ENCODE results near the gene BIRC5. TPM values are rescaled to one million over a fixed set of nuclear protein-coding genes. Genes with fewer than 3 reads are reported as not detected.
A peak's percentile ranks its signal among the peaks of the same experiment; 100 is the strongest.
"Not testable (repeated sequence)": the region's sequence is repeated elsewhere in the genome, so short reads cannot be mapped to it uniquely, and the experiment has no call there.

BIRC5 gene
- total RNA-seq, 1 donor from 2014 or later = 61.7 TPM

DNA sequence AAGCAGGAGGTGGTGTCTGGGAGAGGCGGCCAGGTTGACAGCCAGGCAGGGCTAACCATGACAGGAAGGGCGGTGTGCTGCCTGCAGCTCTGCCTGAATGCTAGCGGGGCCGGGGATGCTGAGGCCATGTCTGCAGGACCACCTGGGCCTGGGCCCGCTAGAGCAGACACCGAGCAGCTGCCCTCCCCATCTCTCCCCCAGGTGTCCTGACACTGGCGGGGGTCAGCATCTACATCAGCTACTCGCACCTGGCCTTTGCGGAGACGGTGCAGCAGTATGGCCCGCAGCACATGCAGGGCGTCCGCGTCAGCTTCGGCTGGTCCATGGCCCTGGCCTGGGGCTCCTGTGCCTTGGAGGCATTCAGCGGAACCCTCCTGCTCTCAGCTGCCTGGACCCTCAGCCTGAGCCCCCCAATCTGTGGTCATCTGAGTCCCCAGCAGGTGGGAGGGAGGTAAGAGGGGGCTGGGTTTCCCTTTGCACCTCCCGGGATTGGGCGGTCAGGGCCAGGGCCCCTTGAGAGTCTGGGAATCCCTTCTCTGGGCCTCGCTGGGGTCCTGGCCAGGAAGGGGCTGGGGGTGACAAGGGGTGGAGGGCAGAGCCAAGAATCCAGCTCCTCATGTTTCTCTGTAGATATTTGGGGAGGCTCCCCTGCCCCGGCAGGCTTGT is 24.9 kb downstream of the BIRC5 start:
- no peak for DNase-seq (ENCODE audit: low read depth, low spot score)

- DNase-seq (ENCODE audit: low read depth, low spot score) = no peak
Measured at GRCh38 chr17:78239489-78239931, 25.5 kb downstream of the BIRC5 start.

DNA sequence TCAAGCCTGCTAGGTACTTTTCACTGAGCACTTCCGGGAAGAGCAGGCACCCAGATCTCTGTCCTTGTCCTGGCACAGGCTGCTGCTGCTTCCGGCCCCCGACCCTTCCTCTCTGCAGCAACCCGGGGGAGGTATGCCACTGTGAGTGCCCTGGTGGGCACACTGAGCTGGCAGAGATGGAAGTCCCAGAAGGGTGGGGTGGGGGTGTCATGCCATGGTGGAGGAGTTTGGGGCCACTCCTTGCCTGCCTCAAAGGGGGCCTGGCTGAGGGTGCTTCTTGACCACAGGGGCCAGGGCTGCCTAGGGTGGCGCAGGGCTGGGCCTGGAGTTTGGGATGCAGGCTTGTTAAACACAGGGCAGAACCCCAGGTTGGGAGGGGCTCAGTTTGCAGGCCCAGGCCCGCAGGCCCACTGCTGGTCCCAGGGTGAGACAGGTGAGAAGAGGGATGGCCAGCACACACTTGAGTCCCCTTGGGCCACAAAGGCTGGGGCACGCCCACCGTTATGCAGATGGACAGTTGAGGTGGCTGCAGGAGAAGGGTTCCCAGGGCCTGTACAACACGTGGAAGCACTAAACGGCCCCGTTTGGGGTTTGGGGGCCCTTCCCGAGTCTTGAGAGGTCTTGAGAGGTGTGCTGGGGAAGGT is 26.1 kb downstream of the BIRC5 start:
- no peak for DNase-seq (ENCODE audit: low read depth, low spot score)

DNA sequence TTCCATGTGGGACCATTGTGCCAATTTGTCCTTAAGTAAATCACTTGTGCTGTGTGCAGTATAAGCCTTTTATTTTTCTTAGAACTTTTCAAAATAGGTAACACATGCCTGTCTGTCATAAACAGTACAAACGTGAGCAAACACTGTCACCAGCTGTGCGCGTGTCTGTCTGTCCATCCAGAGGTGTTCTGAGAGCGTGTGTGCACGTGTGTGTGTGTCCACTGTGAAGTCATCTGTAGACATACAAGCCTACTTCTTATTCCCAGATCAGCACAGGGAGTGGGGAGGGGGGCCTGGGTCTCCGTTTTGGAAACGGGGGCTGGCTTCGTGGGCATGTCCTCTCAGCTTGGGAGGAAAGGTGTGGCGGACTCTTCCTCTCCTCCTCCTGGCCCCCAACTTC is 26.8 kb downstream of the BIRC5 start:
- no peak for DNase-seq (ENCODE audit: low read depth, low spot score)

GRCh38 chr17:78241277-78242023 is 27.4 kb downstream of the BIRC5 start:
- DNase-seq (ENCODE audit: low read depth, low spot score) = peak; percentile 19

DNA sequence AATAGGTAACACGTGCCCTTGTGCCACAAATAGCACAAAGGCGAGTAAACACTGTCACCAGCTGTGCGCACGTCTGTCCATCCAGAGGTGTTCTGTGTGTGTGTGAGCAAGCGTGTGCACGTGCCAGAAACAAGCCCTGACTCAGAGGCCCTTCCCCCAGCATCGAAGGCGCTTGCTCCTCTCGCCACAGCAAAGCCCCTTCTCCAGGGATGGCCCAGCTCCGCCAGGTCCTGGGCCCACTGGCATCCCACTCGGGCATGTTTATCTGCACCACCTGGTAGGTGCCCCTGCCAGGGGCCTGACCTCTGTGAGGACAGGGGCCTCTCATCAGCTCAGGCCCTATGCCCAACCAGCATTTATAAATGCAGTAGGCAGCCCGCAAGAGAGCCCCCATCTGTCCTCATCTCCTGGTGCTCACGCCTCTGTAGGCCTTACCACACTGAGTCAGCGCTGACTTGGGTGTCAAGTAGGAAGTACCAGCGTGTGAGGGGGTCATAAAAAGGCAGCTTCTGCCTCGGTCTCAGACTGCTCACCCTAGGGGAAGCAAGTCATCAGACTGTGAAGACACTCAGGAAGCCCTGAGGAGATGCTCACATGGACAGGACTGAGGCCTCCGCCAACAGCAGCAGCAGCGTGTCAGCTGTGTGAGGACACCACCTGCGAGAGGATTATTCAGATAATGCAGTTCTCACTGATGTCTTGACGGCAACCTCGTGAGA is 28.1 kb downstream of the BIRC5 start:
- DNase-seq (ENCODE audit: low read depth, low spot score) = no peak

- no peak for DNase-seq (ENCODE audit: low read depth, low spot score)
Measured at GRCh38 chr17:78247304-78247703, 33.3 kb downstream of the BIRC5 start.

DNA sequence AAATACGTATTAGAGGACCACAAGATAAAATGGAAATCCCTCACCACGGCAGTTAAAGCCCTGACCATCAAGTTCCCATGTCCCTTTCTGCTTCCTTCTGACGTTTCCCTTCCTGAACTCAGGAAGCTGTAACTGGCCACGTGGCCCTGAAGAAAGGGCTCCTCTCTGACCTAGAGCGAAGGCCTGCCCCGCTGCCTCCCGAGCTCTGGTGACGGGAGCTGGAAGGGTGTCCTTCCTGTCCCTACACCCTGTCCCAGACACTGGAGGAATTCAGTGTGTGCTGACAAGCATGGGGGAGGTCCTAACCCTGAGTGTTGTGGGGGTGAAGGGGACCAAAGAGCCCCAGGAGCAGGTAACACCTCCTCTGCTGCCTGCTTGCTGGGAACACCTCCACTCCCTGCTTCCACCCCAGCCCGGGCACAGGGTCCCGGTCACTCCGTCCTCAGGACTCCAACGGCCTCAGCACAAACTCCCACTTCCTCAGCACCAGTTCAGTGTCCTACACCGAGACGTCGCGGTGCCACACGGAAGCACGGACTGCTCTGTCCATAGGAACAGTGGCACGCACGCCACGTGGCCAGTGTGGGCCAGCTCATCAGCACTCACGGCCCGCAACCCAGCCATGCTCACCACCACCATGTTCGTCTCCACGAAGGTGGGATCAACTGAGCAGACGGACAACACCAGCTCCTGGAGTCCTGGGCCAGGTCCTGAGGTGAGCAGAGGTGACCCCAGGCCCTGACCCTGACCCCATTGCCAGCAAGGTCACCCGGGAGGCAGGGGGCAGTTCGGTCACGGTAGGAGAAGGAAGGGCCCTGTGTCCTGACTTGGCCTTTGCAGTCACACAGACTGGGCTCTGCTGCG is 34.2 kb downstream of the BIRC5 start:
- no peak for DNase-seq (ENCODE audit: low read depth, low spot score)

- DNase-seq (ENCODE audit: low read depth, low spot score) = no peak
Measured at GRCh38 chr17:78249074-78249817, 35.2 kb downstream of the BIRC5 start.

DNA sequence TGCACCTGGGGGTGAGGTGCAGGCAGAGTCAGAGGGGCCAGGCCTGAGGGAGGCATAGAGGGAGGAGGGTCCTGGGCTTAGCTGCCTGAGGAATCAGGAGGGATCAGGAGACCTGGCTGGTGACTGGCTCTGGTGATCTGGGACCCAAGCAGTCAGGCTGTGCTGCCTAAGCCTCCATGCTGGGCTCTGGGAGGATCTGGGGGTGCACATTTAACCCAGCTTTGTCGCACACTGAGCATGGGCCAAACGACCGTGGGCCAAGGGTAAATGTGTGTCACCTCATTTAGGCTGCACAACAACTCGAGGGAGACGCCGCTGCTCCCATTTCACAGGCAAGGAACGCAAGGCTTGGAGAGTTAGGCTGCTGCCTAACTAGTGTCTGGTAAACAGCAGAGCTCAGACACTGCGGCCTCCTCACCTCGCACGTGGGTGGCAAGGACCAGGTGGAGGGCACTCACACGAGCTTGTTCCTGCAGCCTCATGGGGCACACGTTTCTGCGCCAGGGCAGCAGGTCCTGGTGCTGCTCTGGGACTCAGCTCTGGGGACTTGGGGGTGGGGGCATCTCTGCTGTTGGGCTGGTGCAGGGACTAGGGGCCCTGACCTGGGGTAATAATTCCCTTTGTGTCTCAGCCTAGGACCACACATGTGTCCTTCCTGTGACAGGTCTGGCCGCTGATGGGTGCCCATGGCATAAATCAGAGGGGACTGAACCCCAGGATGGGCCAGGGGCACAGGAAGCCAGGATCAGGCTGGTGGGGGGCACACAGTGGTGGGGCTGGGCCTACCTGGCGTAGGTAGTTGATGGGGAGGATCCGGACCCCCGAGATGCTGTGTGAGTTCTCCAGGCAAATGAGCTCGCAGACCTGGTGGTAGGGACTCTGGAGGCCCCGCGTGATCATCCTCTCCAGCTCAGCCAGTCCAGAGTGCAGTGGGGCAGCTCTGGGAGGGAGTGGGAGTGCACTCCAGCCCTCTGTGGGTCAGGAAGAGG is 36.1 kb downstream of the BIRC5 start:
- DNase-seq (ENCODE audit: low read depth, low spot score) = no peak

DNA sequence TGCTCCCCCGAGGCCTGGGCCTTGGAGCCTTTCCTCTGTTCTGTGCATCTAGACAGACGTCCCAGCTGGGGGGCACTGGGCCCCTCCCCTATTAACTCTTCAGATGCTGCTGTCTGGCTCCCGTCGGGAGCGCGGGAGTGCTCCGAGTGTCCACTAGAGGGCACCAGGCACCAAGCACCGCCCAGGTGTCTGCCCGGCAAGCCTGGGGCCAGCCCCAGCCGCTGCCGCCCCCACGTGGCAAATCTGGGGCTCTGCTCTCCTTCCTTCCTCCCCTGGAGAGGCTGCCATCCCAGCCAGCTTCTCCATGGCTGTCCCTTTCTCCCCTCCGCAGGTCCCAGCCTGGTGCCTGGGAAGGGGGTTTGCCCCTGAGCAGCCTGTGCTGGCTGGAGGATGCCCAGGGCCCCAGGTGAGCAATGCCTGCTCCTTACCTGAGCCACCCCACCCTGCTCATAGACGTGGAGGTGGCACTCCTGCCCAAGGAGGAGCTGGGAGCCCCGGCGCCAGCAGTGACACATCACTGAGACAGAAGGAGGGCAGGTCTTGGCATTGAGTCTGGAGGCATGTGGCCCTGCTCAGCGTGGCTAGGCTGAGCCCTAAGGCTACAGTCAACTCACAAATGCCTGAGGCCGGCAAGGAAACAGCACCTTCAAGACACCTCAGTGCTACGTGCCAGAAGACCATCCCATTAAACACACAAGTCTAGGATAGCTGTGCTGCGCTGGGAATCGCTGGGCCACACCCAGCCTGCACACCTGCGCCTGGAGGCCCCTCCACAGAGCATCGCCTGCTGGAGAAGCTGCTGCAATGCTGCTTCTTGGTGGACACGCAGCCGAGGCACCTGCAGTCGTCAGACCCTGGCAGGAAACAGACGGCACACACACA is 37.1 kb downstream of the BIRC5 start:
- DNase-seq (ENCODE audit: low read depth, low spot score) = peak; percentile 52

DNA sequence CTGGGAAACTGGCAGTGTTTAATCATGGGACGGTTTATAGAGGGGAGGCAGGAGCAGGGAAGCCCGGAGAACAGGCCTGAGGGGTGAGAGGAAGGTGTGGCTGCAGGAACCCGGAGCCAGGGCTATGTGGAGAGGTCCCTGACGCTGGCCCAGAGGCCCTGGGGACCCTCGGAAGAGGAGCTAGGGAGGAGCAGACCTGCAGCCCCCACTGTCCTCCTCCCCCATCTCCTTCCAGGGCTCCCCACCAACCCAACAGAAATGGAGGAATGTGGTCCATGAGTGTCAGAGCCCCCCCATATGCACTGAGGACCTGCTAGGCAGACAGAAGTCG is 37.7 kb downstream of the BIRC5 start:
- no peak for DNase-seq (ENCODE audit: low read depth, low spot score)

DNA sequence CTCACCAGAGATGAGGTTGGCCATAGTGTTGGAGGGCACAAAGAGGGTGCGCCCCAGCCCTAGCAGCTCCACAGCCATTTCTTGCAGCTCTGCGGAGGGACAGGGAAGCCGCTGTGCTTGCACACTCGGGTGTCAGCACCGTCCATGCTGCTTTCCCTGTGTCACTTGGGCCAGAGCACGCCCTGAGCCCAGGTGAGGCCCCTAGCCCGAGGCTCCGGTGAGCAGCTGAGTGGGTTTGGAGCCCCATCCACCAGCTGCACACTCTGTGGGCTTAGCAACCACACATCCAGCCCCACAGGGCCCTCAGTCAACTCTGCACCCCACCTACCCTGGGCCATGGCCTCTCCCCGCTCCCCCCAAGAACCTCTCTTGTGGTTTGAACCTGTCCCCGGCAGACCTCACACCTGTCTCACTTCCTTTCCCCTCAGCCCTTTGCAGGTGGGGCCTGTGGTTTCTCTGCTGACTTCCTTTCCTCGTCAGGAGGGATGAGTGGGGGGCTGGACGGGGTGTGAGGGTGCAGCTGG is 38.1 kb downstream of the BIRC5 start:
- no peak for DNase-seq (ENCODE audit: low read depth, low spot score)

GRCh38 chr17:78252701-78253635 is 38.9 kb downstream of the BIRC5 start:
- DNase-seq (ENCODE audit: low read depth, low spot score) = no peak

DNA sequence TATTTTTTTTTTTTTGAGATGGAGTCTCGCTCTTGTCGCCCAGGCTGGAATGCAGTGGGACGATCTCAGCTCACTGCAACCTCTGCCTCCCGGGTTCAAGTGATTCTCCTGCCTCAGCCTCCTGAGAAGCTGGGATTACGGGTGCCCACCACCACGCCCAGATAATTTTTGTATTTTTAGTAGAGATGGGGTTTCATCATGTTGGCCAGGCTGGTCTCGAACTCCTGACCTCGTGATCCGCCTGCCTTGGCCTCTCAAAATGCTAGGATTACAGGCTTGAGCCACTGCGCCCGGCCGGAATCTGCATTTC is 39.5 kb downstream of the BIRC5 start:
- not testable (repeated sequence) for DNase-seq (ENCODE audit: low read depth, low spot score)

- DNase-seq (ENCODE audit: low read depth, low spot score) = peak; percentile 47
Measured at GRCh38 chr17:78253946-78254672, 40.1 kb downstream of the BIRC5 start.
